A549 (cell line): ENCODE results near the gene FLT3LG. TPM values are rescaled to one million over a fixed set of nuclear protein-coding genes. Genes with fewer than 3 reads are reported as not detected.

Experiments used
- ATAC-seq, 2 experiments: fragments of 200-7000 bp in 1 of 2; fragments of >200 bp in 1 of 2; cut with Nextera tagmentation in 1 of 2; cut with Tn5 transposase in 1 of 2; 3 replicates each; pipeline versions ENCODE4 v1.8.0 to v1.9.1; 2018 to 2020; ENCODE audit warnings: mild to moderate bottlenecking in 1 of 2, moderate library complexity in 1 of 2
- CTCF ChIA-PET: fragments of 300-600 bp; sonication (Branson Sonifier 250); formaldehyde crosslinking; extraction: SDS; loops from one replicate; lab custom pipeline; 2021; ENCODE audit warnings: antibody characterized with exemption, inconsistent platforms; lab: Yijun Ruan, JAX
- POLR2A ChIA-PET: fragments of 350-600 bp; formaldehyde crosslinking; extraction: SDS; loops from one replicate; lab custom pipeline; 2021; ENCODE audit warnings: antibody characterized with exemption, inconsistent platforms; lab: Yijun Ruan, JAX
- DNase-seq, 2 experiments: peaks; one replicate each; pipeline versions ENCODE4 v3.0.0 to v3.0.0-alpha.2; 2011 to 2016; ENCODE audit warnings: low read depth in 1 of 2, low spot score in 1 of 2
- FAIRE-seq: peaks from 2 replicates; lab custom pipeline; 2011; peaks lifted over from hg19 to GRCh38; lab: Jason Lieb, UNC
- H3K27ac ChIP-seq, 2 experiments: fragments of >200 bp; sonication (Bioruptor Twin); formaldehyde crosslinking; 3 replicates each; pipeline ENCODE4 v1.5.1; 2016 to 2017
- H3K4me1 ChIP-seq: fragments of >200 bp; sonication (Bioruptor Twin); formaldehyde crosslinking; 3 replicates; pipeline ENCODE4 v1.6.1; 2016
- H3K4me2 ChIP-seq: fragments of >200 bp; sonication (Bioruptor Twin); formaldehyde crosslinking; 3 replicates; pipeline ENCODE4 v1.6.1; 2016
- H3K4me3 ChIP-seq: fragments of >200 bp; sonication (Bioruptor Twin); formaldehyde crosslinking; 3 replicates; pipeline ENCODE4 v1.5.1; 2016
- H3K9me3 ChIP-seq: fragments of >200 bp; sonication (Bioruptor Twin); formaldehyde crosslinking; 3 replicates; pipeline ENCODE4 v1.6.1; 2016
- BHLHE40 ChIP-seq: IDR thresholded peaks from 2 replicates; pipeline ENCODE4 v1.6.1; 2012; ENCODE audit warnings: low read depth, low read length, inconsistent platforms
- CHD4 ChIP-seq: fragments of 200-600 bp; sonication (generic); IDR thresholded peaks from 2 replicates; pipeline ENCODE4 v1.6.1; 2016; ENCODE audit warnings: antibody characterized with exemption, mild to moderate bottlenecking, borderline replicate concordance
- EHF ChIP-seq: fragments of 250-450 bp; sonication (Bioruptor Pico); IDR thresholded peaks from 2 replicates; pipeline ENCODE4 v1.5.0; 2020; ENCODE audit warnings: mild to moderate bottlenecking
- ELK1 ChIP-seq: fragments of 150-350 bp; IDR thresholded peaks from 2 replicates; pipeline ENCODE4 v1.6.1; 2014; ENCODE audit warnings: low read depth, mild to moderate bottlenecking, low read length
- FOSB ChIP-seq: fragments of 250-450 bp; sonication (Bioruptor Pico); IDR thresholded peaks from 2 replicates; pipeline ENCODE4 v1.5.0; 2020; ENCODE audit warnings: mild to moderate bottlenecking, moderate library complexity
- FOSL2 ChIP-seq, 2 experiments: fragments of 450-650 bp in 1 of 2; fragments of >200 bp in 1 of 2; sonication (Bioruptor Twin) in 1 of 2; formaldehyde crosslinking; IDR thresholded peaks; 2 replicates each; pipeline versions ENCODE4 v1.5.0 to v1.6.1; 2016 to 2020; ENCODE audit warnings: mild to moderate bottlenecking in 1 of 2, moderate library complexity in 1 of 2
- HMGXB4 ChIP-seq: fragments of 250-450 bp; sonication (Bioruptor Pico); IDR thresholded peaks from 2 replicates; pipeline ENCODE4 v1.5.0; 2021; ENCODE audit warnings: mild to moderate bottlenecking, moderate library complexity, borderline replicate concordance
- MAZ ChIP-seq: fragments of 150-350 bp; IDR thresholded peaks from 2 replicates; pipeline ENCODE4 v1.6.1; 2014; ENCODE audit warnings: antibody characterized with exemption, low read depth, low read length, borderline replicate concordance
- NFE2L2 ChIP-seq: fragments of 150-350 bp; conservative IDR thresholded peaks from 2 replicates; pipeline ENCODE4 v1.6.1; 2014; ENCODE audit warnings: low read length
- NPAS2 ChIP-seq: fragments of 250-450 bp; sonication (Bioruptor Pico); IDR thresholded peaks from 2 replicates; pipeline ENCODE4 v1.8.0; 2022; ENCODE audit warnings: mild to moderate bottlenecking, moderate library complexity, borderline replicate concordance
- NR3C1 ChIP-seq: fragments of >200 bp; sonication (Bioruptor Twin); formaldehyde crosslinking; IDR thresholded peaks from 3 replicates; pipeline ENCODE4 v1.6.1; 2017
- POLR2AphosphoS2 ChIP-seq: conservative IDR thresholded peaks from 2 replicates; pipeline ENCODE4 v1.6.1; 2012; ENCODE audit warnings: low read length, improper control_type of control experiment, inconsistent platforms
- RAD21 ChIP-seq, 2 experiments: fragments of >200 bp in 1 of 2; sonication (Bioruptor Twin) in 1 of 2; formaldehyde crosslinking in 1 of 2; IDR thresholded peaks in 1 of 2; conservative IDR thresholded peaks in 1 of 2; 2 replicates in 1 of 2; 3 replicates in 1 of 2; pipeline ENCODE4 v1.6.1; 2012 to 2018; ENCODE audit warnings: inconsistent platforms in 1 of 2
- RCOR1 ChIP-seq: fragments of 150-350 bp; IDR thresholded peaks from 2 replicates; pipeline ENCODE4 v1.6.1; 2014; ENCODE audit warnings: antibody characterized with exemption, low read length, low read depth
- REST ChIP-seq: fragments of 200-600 bp; sonication (generic); IDR thresholded peaks from 2 replicates; pipeline ENCODE4 v1.6.1; 2016; ENCODE audit warnings: antibody characterized with exemption, mild to moderate bottlenecking, moderate library complexity
- RFX5 ChIP-seq: fragments of 450-650 bp; IDR thresholded peaks from 2 replicates; pipeline ENCODE4 v1.7.1; 2014; ENCODE audit warnings: antibody characterized with exemption, mild to moderate bottlenecking, moderate library complexity
- RNF2 ChIP-seq: fragments of 200-600 bp; sonication (generic); IDR thresholded peaks from 2 replicates; pipeline ENCODE4 v1.6.1; 2016; ENCODE audit warnings: low read depth, mild to moderate bottlenecking, antibody characterized with exemption, moderate library complexity, borderline replicate concordance
- SREBF2 ChIP-seq: fragments of 450-650 bp; IDR thresholded peaks from 2 replicates; pipeline ENCODE4 v1.6.1; 2014; ENCODE audit warnings: mild to moderate bottlenecking, moderate library complexity
- TP53 ChIP-seq: fragments of 250-450 bp; sonication (Bioruptor Pico); IDR thresholded peaks from 2 replicates; pipeline ENCODE4 v1.5.0; 2021; ENCODE audit warnings: mild to moderate bottlenecking, moderate library complexity
- ZFP36 ChIP-seq: fragments of 450-650 bp; IDR thresholded peaks from 2 replicates; pipeline ENCODE4 v1.6.1; 2014; ENCODE audit warnings: borderline replicate concordance; ENCODE audit not compliant: partially characterized antibody
- WGBS: methylation state at CpG from one replicate; pipeline ENCODE4 v1.1.6; 2017; ENCODE audit errors: missing lambda C conversion rate; 5-methylcytosine and 5-hydroxymethylcytosine counted together
- polyA plus RNA-seq, 4 experiments: library from polyadenylated mRNA; depleted of rRNA in 3 of 4; stranded (reverse); fragments of >200 nt; fragmentation: RNase III in 1 of 4; extraction: RNeasy Plus Mini Kit Qiagen cat#74134 plus additional on column Dnase treatment in 1 of 4; gene quantifications; 2 replicates in 3 of 4; 3 replicates in 1 of 4; pipeline ENCODE4 v1.2.3, GENCODE V29; 2011 to 2017

Gene FLT3LG
- polyA plus RNA-seq, 2 of the 4 experiments (the other 2 are of a cell fraction) = 0.58 to 0.99 TPM

DNA sequence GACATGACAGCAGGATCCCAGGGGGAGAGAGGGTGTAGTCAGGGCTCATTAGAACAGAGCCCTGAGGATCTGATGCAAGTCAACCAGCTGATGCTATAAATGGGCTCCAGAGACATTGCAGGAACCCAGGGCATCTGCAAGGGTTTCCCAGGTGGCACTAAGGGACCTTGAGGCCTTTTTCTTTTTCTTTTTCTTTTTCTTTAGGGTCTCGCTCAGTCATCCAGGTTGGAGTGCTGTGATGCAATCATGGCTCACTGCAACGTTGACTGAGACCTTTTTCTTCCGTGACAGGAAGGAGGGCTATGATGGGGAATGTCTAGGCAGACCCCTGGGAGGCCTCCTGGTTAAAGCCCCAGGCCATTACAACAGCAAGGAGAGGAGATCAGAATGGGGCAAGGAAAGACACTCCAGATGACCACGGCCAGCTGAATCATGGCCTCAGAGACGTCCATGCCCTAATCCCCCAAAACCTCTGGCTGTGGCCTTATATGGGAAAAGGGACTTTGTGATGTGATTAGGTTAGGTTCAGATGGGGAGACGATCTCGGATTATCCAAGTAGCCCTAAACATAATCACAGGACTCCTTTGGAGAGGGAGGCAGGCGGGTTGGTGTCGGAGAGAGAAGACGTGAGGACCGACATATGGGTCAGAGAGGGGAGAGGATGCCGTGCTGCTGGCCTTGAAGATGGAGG lies 33.9 kb downstream of the FLT3LG start:
- DNase-seq (no peak), ATAC-seq (no peak), FAIRE-seq (no peak)
- ChIA-PET POLR2A (interaction anchor here (0.6 kb wide), 1 partner anchor 42 kb away, joined by 7 read pairs; no protein-coding TSS in a partner anchor), CTCF (interaction anchor here (0.6 to 10.4 kb wide), 7 partner anchors 10 to 163 kb away, joined by 3 to 201 read pairs (median 4); no protein-coding TSS in a partner anchor)
- 80% methylated on average over 12 of the region's 12 CpGs for WGBS
- no peak overlapping the region for H3K4me2 ChIP-seq
- TF ChIP-seq RNF2 (no peak), POLR2AphosphoS2 (no peak), FOSL2 (IDR thresholded peaks at IDR 0.05) (no peak), FOSL2 (CRISPR knock-in tag; IDR thresholded peaks at IDR 0.05) (no peak), CHD4 (no peak), RAD21 (conservative IDR thresholded peaks at IDR 0.05 in 1 of 2, IDR thresholded peaks at IDR 0.05 in 1 of 2) (no peak), ZFP36 (no peak), RFX5 (no peak), NFE2L2 (no peak), HMGXB4 (CRISPR knock-in tag) (no peak), ELK1 (no peak), REST (no peak), NPAS2 (CRISPR knock-in tag) (no peak), BHLHE40 (no peak), NR3C1 (no peak), RCOR1 (no peak), FOSB (CRISPR knock-in tag) (no peak), MAZ (no peak), TP53 (CRISPR knock-in tag) (no peak), EHF (no peak), SREBF2 (no peak)
- H3K27ac ChIP-seq = no peak overlapping the region
- no peak overlapping the region for H3K4me3 ChIP-seq
- H3K4me1 ChIP-seq = peaks cover 9% of the 10 kb centered on the region
- no peaks in the 10 kb centered on the region for H3K9me3 ChIP-seq
